Activated T-helper 2 cell treated with anti-CD3 and anti-CD28 coated beads, Interferon-gamma antibody, Interleukin-2, Interleukin-4, amounts not matched to agents 10 μg/mL and 5 μg/mL and 100 μg/mL, durations not matched to agents 14 hours and 24 hours and 36 hours (primary cell): ENCODE measurements around the gene PASK. TPM values are rescaled to one million over a fixed set of nuclear protein-coding genes. Genes with fewer than 3 reads are reported as not detected.
"Not testable (repeated sequence)": the region's sequence is repeated elsewhere in the genome, so short reads cannot be mapped to it uniquely, and the experiment has no call there.

ENCODE experiments used
- DNase-seq: peaks from one replicate; pipeline ENCODE4 v3.0.0; 2021; ENCODE audit warnings: low spot score
- H3K27ac Mint-ChIP-seq: one replicate; pipeline ENCODE4 v1.8.0; 2021; ENCODE audit warnings: mixed read lengths
- H3K27me3 Mint-ChIP-seq: one replicate; pipeline ENCODE4 v1.8.0; 2021; ENCODE audit warnings: low read depth, mixed read lengths
- H3K36me3 Mint-ChIP-seq: one replicate; pipeline ENCODE4 v1.8.0; 2021; ENCODE audit warnings: low read depth, mixed read lengths
- H3K4me1 Mint-ChIP-seq: one replicate; pipeline ENCODE4 v1.8.0; 2021; ENCODE audit warnings: low read depth, mixed read lengths
- H3K4me3 Mint-ChIP-seq: one replicate; pipeline ENCODE4 v1.8.0; 2021; ENCODE audit warnings: low read depth, mild to moderate bottlenecking, moderate library complexity, mixed read lengths
- H3K9me3 Mint-ChIP-seq: one replicate; pipeline ENCODE4 v1.8.0; 2021; ENCODE audit warnings: mixed read lengths
- intact Hi-C: fragments of 100-400 bp; cut with micrococcal nuclease; formaldehyde crosslinking; loops from one replicate; pipeline ENCODE4 v1.15.1; 2023
- total RNA-seq: library from RNA; stranded (reverse); gene quantifications from 2 replicates; pipeline ENCODE4 v1.2.3, GENCODE V29; 2022

The PASK gene
- total RNA-seq, 1 donor from 2014 or later: 75.8 TPM

GRCh38 chr2:241103176-241103595 lies 46.1 kb downstream of the PASK start:
- no peak for DNase-seq
- Mint-ChIP-seq H3K4me1 (peaks cover 18% of the 10 kb centered on the region), H3K4me3 (peak overlapping the region; percentile 94), H3K27ac (peak overlapping the region; percentile 97), H3K36me3 (peaks cover 29% of the 10 kb centered on the region), H3K27me3 (no peaks in the 10 kb centered on the region), H3K9me3 (no peaks in the 10 kb centered on the region)
- intact Hi-C loops: loop anchor here (5.0 kb wide), 1 partner anchor 114 kb away; no protein-coding TSS in a partner anchor

GRCh38 chr2:241102239-241102803 lies 47.0 kb downstream of the PASK start, which contains the start of gene MTERF4:
Gene MTERF4, minus strand, starts transcription at chr2:241102287. Its CDS starts 14 bp downstream, at chr2:241102273.
- Mint-ChIP-seq H3K36me3 (peaks cover 38% of the 10 kb centered on the region), H3K27me3 (no peaks in the 10 kb centered on the region), H3K27ac (peak within 1 kb of the TSS; percentile 97), H3K4me3 (peak within 1 kb of the TSS; percentile 94), H3K4me1 (peaks cover 23% of the 10 kb centered on the region), H3K9me3 (no peaks in the 10 kb centered on the region)
- peak; percentile 85 for DNase-seq
- intact Hi-C loops: loop anchor here (1.0 to 5.0 kb wide), 3 partner anchors 47 to 584 kb away; partner anchors contain the start of genes DTYMK and PASK

GRCh38 chr2:241099246-241099645 lies 50.0 kb downstream of the PASK start:
- H3K4me3 Mint-ChIP-seq: no peak overlapping the region
- no peak for DNase-seq
- peaks cover 55% of the 10 kb centered on the region for H3K36me3 Mint-ChIP-seq
- peaks cover 36% of the 10 kb centered on the region for H3K4me1 Mint-ChIP-seq
- H3K27me3 Mint-ChIP-seq: no peaks in the 10 kb centered on the region
- no peaks in the 10 kb centered on the region for H3K9me3 Mint-ChIP-seq
- intact Hi-C loops: no loop called here
- H3K27ac Mint-ChIP-seq: no peak overlapping the region

GRCh38 chr2:241096979-241097378 lies 52.3 kb downstream of the PASK start:
- H3K27ac Mint-ChIP-seq: no peak overlapping the region
- peaks cover 29% of the 10 kb centered on the region for H3K4me1 Mint-ChIP-seq
- no peaks in the 10 kb centered on the region for H3K27me3 Mint-ChIP-seq
- H3K9me3 Mint-ChIP-seq: no peaks in the 10 kb centered on the region
- no peak for DNase-seq
- no peak overlapping the region for H3K4me3 Mint-ChIP-seq
- intact Hi-C loops: no loop called here
- H3K36me3 Mint-ChIP-seq: peaks cover 65% of the 10 kb centered on the region

GRCh38 chr2:241095594-241096290 lies 53.5 kb downstream of the PASK start:
- H3K4me3 Mint-ChIP-seq: no peak overlapping the region
- H3K36me3 Mint-ChIP-seq: peaks cover 74% of the 10 kb centered on the region
- H3K4me1 Mint-ChIP-seq: peaks cover 27% of the 10 kb centered on the region
- intact Hi-C loops: no loop called here
- no peaks in the 10 kb centered on the region for H3K9me3 Mint-ChIP-seq
- peak overlapping the region; percentile 52 for H3K27ac Mint-ChIP-seq
- no peaks in the 10 kb centered on the region for H3K27me3 Mint-ChIP-seq
- no peak for DNase-seq

- no peaks in the 10 kb centered on the region for H3K9me3 Mint-ChIP-seq
- no peaks in the 10 kb centered on the region for H3K27me3 Mint-ChIP-seq
- H3K4me3 Mint-ChIP-seq: no peak overlapping the region
- no peak for DNase-seq
- no peak overlapping the region for H3K27ac Mint-ChIP-seq
- intact Hi-C loops: no loop called here
- H3K4me1 Mint-ChIP-seq: peaks cover 25% of the 10 kb centered on the region
- peaks cover 73% of the 10 kb centered on the region for H3K36me3 Mint-ChIP-seq
Observed at GRCh38 chr2:241094924-241095420, 54.3 kb downstream of the PASK start.

GRCh38 chr2:241094172-241094571 lies 55.1 kb downstream of the PASK start:
- peaks cover 69% of the 10 kb centered on the region for H3K36me3 Mint-ChIP-seq
- H3K4me1 Mint-ChIP-seq: peaks cover 25% of the 10 kb centered on the region
- intact Hi-C loops: no loop called here
- H3K27me3 Mint-ChIP-seq: no peaks in the 10 kb centered on the region
- H3K9me3 Mint-ChIP-seq: no peaks in the 10 kb centered on the region
- no peak overlapping the region for H3K27ac Mint-ChIP-seq
- H3K4me3 Mint-ChIP-seq: no peak overlapping the region
- no peak for DNase-seq

GRCh38 chr2:241093133-241093781 lies 56.0 kb downstream of the PASK start:
- intact Hi-C loops, H3K4me3 Mint-ChIP-seq, H3K27ac Mint-ChIP-seq, H3K27me3 Mint-ChIP-seq, H3K9me3 Mint-ChIP-seq, DNase-seq: not testable (repeated sequence)
- H3K36me3 Mint-ChIP-seq: peaks cover 68% of the 10 kb centered on the region
- peaks cover 19% of the 10 kb centered on the region for H3K4me1 Mint-ChIP-seq

- H3K9me3 Mint-ChIP-seq: no peaks in the 10 kb centered on the region
- DNase-seq: no peak
- H3K36me3 Mint-ChIP-seq: peaks cover 68% of the 10 kb centered on the region
- no peaks in the 10 kb centered on the region for H3K27me3 Mint-ChIP-seq
- intact Hi-C loops: no loop called here
- H3K4me3 Mint-ChIP-seq: no peak overlapping the region
- no peak overlapping the region for H3K27ac Mint-ChIP-seq
- H3K4me1 Mint-ChIP-seq: peaks cover 17% of the 10 kb centered on the region
Observed at GRCh38 chr2:241092677-241093076, 56.6 kb downstream of the PASK start.

GRCh38 chr2:241091734-241092445 lies 57.4 kb downstream of the PASK start:
- Mint-ChIP-seq H3K27me3 (no peaks in the 10 kb centered on the region), H3K36me3 (peaks cover 63% of the 10 kb centered on the region), H3K4me1 (peaks cover 13% of the 10 kb centered on the region), H3K27ac (no peak overlapping the region), H3K4me3 (no peak overlapping the region), H3K9me3 (no peaks in the 10 kb centered on the region)
- no peak for DNase-seq
- intact Hi-C loops: no loop called here

GRCh38 chr2:241091201-241091600 lies 58.1 kb downstream of the PASK start:
- intact Hi-C loops: no loop called here
- H3K4me3 Mint-ChIP-seq: no peak overlapping the region
- H3K9me3 Mint-ChIP-seq: no peaks in the 10 kb centered on the region
- H3K36me3 Mint-ChIP-seq: peaks cover 62% of the 10 kb centered on the region
- peaks cover 9% of the 10 kb centered on the region for H3K4me1 Mint-ChIP-seq
- no peak for DNase-seq
- no peak overlapping the region for H3K27ac Mint-ChIP-seq
- H3K27me3 Mint-ChIP-seq: no peaks in the 10 kb centered on the region

- no peak for DNase-seq
- Mint-ChIP-seq H3K4me1 (no peaks in the 10 kb centered on the region), H3K36me3 (peaks cover 59% of the 10 kb centered on the region), H3K27me3 (no peaks in the 10 kb centered on the region), H3K27ac (no peak overlapping the region), H3K4me3 (no peak overlapping the region), H3K9me3 (no peaks in the 10 kb centered on the region)
- intact Hi-C loops: no loop called here
Observed at GRCh38 chr2:241088791-241089732, 60.2 kb downstream of the PASK start.
